HCEC 1CT (cell line): ENCODE data around the gene PLEK.
"Not testable (repeated sequence)": the region's sequence is repeated elsewhere in the genome, so short reads cannot be mapped to it uniquely, and the experiment has no call there.

ENCODE experiments used
- DNase-seq: peaks from one replicate; pipeline ENCODE4 v3.0.0-alpha.2; 2017

PLEK gene

GRCh38 chr2:68386365-68386764 lies 21.3 kb downstream of the PLEK start:
- DNase-seq, result no peak

- DNase-seq, result no peak
These were observed 22.6 kb downstream of the PLEK start for GRCh38 chr2:68387408-68388350.

GRCh38 chr2:68388358-68388757 lies 23.3 kb downstream of the PLEK start:
- DNase-seq, result no peak

GRCh38 chr2:68388772-68389171 lies 23.7 kb downstream of the PLEK start:
- DNase-seq, result no peak

GRCh38 chr2:68390114-68390513 lies 25.0 kb downstream of the PLEK start:
- no peak for DNase-seq

- no peak for DNase-seq
These were observed 25.5 kb downstream of the PLEK start for GRCh38 chr2:68390586-68390985.

- no peak for DNase-seq
These were observed 26.0 kb downstream of the PLEK start for GRCh38 chr2:68391099-68391498.

GRCh38 chr2:68391869-68392268 lies 26.8 kb downstream of the PLEK start:
- DNase-seq, result no peak

GRCh38 chr2:68396093-68396492 lies 31.0 kb downstream of the PLEK start:
- no peak for DNase-seq

- not testable (repeated sequence) for DNase-seq
These were observed 32.7 kb downstream of the PLEK start for GRCh38 chr2:68397704-68398263.

GRCh38 chr2:68403199-68403644 lies 38.1 kb downstream of the PLEK start:
- no peak for DNase-seq

- DNase-seq, result no peak
These were observed 39.1 kb downstream of the PLEK start for GRCh38 chr2:68404164-68404563.

- DNase-seq, result no peak
These were observed 40.1 kb downstream of the PLEK start for GRCh38 chr2:68404893-68405799.

GRCh38 chr2:68411397-68412126 lies 46.5 kb downstream of the PLEK start:
- no peak for DNase-seq

- no peak for DNase-seq
These were observed 47.2 kb downstream of the PLEK start for GRCh38 chr2:68412127-68412819.

- no peak for DNase-seq
These were observed 48.4 kb downstream of the PLEK start for GRCh38 chr2:68413466-68413865.

GRCh38 chr2:68414452-68414851 lies 49.4 kb downstream of the PLEK start:
- DNase-seq, result no peak

GRCh38 chr2:68414876-68415275 lies 49.8 kb downstream of the PLEK start:
- no peak for DNase-seq

GRCh38 chr2:68415521-68415920 lies 50.4 kb downstream of the PLEK start:
- DNase-seq, result no peak

GRCh38 chr2:68416081-68416675 lies 51.1 kb downstream of the PLEK start:
- no peak for DNase-seq

GRCh38 chr2:68417926-68418325 lies 52.8 kb downstream of the PLEK start:
- DNase-seq, result no peak

GRCh38 chr2:68418419-68418818 lies 53.3 kb downstream of the PLEK start:
- DNase-seq, result no peak
